Kidney epithelial cell (primary cell): ENCODE data around the gene SLC25A33. TPM values are rescaled to one million over a fixed set of nuclear protein-coding genes. Genes with fewer than 3 reads are reported as not detected.

Source experiments
- DNase-seq: peaks from one replicate; pipeline ENCODE4 v3.0.0-alpha.2; 2010; ENCODE audit warnings: low read depth
- H3K27me3 ChIP-seq: 2 replicates; pipeline ENCODE4 v1.6.0; 2011; ENCODE audit warnings: low read length; ENCODE audit not compliant: control insufficient read depth, insufficient read depth
- H3K36me3 ChIP-seq: 2 replicates; pipeline ENCODE4 v1.5.1; 2011; ENCODE audit warnings: low read length; ENCODE audit not compliant: control insufficient read depth, insufficient read depth
- H3K4me3 ChIP-seq: 2 replicates; pipeline ENCODE4 v1.5.1; 2011; ENCODE audit warnings: low read depth, mild to moderate bottlenecking, control low read depth, low read length
- total RNA-seq: library from RNA; depleted of rRNA; stranded (reverse); fragments of >200 nt; gene quantifications from 2 replicates; pipeline ENCODE4 v1.2.3, GENCODE V29; 2015
- TF ChIP-seq, protein P1 (sequence below): IDR thresholded peaks from 2 replicates; pipeline ENCODE4 v1.5.1; 2011; ENCODE audit warnings: mild to moderate bottlenecking, moderate library complexity, low read length, control low read depth, inconsistent platforms; ENCODE audit not compliant: insufficient read depth, poor library complexity, severe bottlenecking

The SLC25A33 gene
- total RNA-seq, 1 donor from 2014 or later: 12.0 TPM

DNA sequence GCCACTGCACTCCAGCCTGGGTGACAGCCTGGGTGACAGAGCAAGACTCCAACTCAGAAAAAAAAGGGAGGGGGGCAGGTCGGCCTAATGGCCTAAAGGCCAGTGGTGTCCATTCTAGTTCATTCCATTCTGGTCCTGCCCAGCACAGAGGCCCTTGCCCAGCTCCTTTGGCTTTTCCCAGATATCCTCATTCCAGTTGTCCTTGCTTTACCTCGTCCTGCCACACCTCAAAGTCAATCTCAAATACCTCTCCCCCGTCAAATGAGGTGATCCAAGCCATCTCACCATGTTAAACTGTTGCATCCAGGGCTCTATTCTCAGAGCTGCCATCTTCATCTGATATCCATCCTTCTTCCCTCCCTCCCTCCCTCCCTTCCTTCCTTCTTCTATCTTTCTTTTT is 92.3 kb downstream of the SLC25A33 start:
- Histone ChIP-seq H3K36me3 (no peaks in the 10 kb centered on the region), H3K4me3 (no peak overlapping the region), H3K27me3 (no peaks in the 10 kb centered on the region)
- TF ChIP-seq, protein P1, sequence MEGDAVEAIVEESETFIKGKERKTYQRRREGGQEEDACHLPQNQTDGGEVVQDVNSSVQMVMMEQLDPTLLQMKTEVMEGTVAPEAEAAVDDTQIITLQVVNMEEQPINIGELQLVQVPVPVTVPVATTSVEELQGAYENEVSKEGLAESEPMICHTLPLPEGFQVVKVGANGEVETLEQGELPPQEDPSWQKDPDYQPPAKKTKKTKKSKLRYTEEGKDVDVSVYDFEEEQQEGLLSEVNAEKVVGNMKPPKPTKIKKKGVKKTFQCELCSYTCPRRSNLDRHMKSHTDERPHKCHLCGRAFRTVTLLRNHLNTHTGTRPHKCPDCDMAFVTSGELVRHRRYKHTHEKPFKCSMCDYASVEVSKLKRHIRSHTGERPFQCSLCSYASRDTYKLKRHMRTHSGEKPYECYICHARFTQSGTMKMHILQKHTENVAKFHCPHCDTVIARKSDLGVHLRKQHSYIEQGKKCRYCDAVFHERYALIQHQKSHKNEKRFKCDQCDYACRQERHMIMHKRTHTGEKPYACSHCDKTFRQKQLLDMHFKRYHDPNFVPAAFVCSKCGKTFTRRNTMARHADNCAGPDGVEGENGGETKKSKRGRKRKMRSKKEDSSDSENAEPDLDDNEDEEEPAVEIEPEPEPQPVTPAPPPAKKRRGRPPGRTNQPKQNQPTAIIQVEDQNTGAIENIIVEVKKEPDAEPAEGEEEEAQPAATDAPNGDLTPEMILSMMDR: no peak
- no peak for DNase-seq

DNA sequence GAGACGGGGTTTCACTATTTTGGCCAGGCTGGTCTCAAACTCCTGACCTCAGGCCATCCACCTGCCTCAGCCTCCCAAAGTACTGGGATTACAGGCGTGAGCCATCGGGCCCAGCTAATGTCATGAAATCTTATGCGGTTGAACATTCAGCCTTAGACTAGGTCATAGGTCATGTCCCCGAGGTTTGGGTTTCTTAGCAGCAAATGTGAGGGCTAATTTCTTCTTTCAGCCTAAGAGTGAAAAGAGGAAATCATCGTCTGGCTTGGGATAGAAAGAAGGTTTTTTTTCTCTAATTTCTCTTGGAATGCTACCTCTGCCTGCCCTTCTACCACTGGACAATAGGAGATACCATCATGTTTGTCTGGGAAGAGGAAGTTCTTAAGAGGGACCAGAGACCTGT is 94.2 kb downstream of the SLC25A33 start:
- Histone ChIP-seq H3K4me3 (no peak overlapping the region), H3K36me3 (no peaks in the 10 kb centered on the region), H3K27me3 (no peaks in the 10 kb centered on the region)
- no peak for DNase-seq
- TF ChIP-seq, protein P1: no peak

DNA sequence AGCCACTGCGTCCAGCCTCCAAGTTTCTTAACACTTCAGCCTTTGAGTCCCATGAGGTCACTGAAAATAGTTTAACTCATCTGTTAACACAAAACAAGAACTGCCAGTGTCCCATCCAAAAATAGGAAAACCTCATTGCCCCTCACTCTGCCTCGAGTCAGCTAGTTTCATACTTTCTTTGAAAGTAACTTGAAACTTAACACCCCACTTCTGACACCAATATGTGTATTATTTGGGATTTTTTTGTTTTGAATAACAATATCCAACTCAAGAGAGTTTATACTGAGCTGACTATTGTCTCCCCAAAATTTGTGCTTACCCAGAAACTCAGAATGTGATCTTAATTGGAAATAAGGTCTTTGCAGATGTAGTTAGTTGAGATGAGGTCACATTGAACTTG is 95.3 kb downstream of the SLC25A33 start:
- DNase-seq: no peak
- Histone ChIP-seq H3K27me3 (no peaks in the 10 kb centered on the region), H3K4me3 (no peak overlapping the region), H3K36me3 (no peaks in the 10 kb centered on the region)
- TF ChIP-seq, protein P1: no peak

Other genes with a start within 250 kb of the SLC25A33 start
- 60.0 and 73.7 TPM in 2 replicates for gene SPSB1, start 246.6 kb upstream of the SLC25A33 start, total RNA-seq
- gene TMEM201, start 49.4 kb downstream of the SLC25A33 start, total RNA-seq: 9.9 and 17.2 TPM in 2 replicates
- 40.7 and 46.4 TPM in 2 replicates for gene PIK3CD, start 112.3 kb downstream of the SLC25A33 start, total RNA-seq